NCI-H226 (cell line): ENCODE data around the gene IQGAP1.
"Not testable (repeated sequence)": the region's sequence is repeated elsewhere in the genome, so short reads cannot be mapped to it uniquely, and the experiment has no call there.

Source experiments
- DNase-seq: peaks from one replicate; pipeline ENCODE4 v3.0.0-alpha.2; 2015

Gene IQGAP1

GRCh38 chr15:90410316-90410715 is 22.3 kb downstream of the IQGAP1 start:
- not testable (repeated sequence) for DNase-seq

GRCh38 chr15:90411176-90411575 is 23.1 kb downstream of the IQGAP1 start:
- no peak for DNase-seq

- peak; percentile 90 for DNase-seq
Observed at GRCh38 chr15:90412356-90413194, 24.5 kb downstream of the IQGAP1 start.

GRCh38 chr15:90413411-90414379 is 25.7 kb downstream of the IQGAP1 start:
- DNase-seq, result peak; percentile 85

- DNase-seq, result peak; percentile 41
Observed at GRCh38 chr15:90414408-90415028, 26.5 kb downstream of the IQGAP1 start.

- not testable (repeated sequence) for DNase-seq
Observed at GRCh38 chr15:90416052-90416451, 28.0 kb downstream of the IQGAP1 start.

GRCh38 chr15:90418627-90419026 is 30.6 kb downstream of the IQGAP1 start:
- no peak for DNase-seq

- no peak for DNase-seq
Observed at GRCh38 chr15:90419206-90419605, 31.2 kb downstream of the IQGAP1 start.

- peak; percentile 89 for DNase-seq
Observed at GRCh38 chr15:90419738-90420406, 31.8 kb downstream of the IQGAP1 start.

- DNase-seq, result no peak
Observed at GRCh38 chr15:90420451-90420850, 32.4 kb downstream of the IQGAP1 start.

- DNase-seq, result no peak
Observed at GRCh38 chr15:90421527-90421926, 33.5 kb downstream of the IQGAP1 start.

- no peak for DNase-seq
Observed at GRCh38 chr15:90422043-90422442, 34.0 kb downstream of the IQGAP1 start.

GRCh38 chr15:90422936-90423335 is 34.9 kb downstream of the IQGAP1 start:
- DNase-seq, result no peak

- DNase-seq, result no peak
Observed at GRCh38 chr15:90423801-90424319, 35.8 kb downstream of the IQGAP1 start.

- DNase-seq, result peak; percentile 22
Observed at GRCh38 chr15:90425726-90426346, 37.8 kb downstream of the IQGAP1 start.

- DNase-seq, result peak; percentile 20
Observed at GRCh38 chr15:90427185-90427584, 39.1 kb downstream of the IQGAP1 start.

- no peak for DNase-seq
Observed at GRCh38 chr15:90432253-90432652, 44.2 kb downstream of the IQGAP1 start.

GRCh38 chr15:90435652-90436337 is 47.8 kb downstream of the IQGAP1 start:
- peak; percentile 17 for DNase-seq

GRCh38 chr15:90436952-90437351 is 48.9 kb downstream of the IQGAP1 start:
- DNase-seq, result no peak

- no peak for DNase-seq
Observed at GRCh38 chr15:90437516-90437915, 49.5 kb downstream of the IQGAP1 start.

- peak; percentile 58 for DNase-seq
Observed at GRCh38 chr15:90439946-90440345, 51.9 kb downstream of the IQGAP1 start.
